Measurements from ENCODE around the gene NDUFS4.
"Not testable (repeated sequence)": the region's sequence is repeated elsewhere in the genome, so short reads cannot be mapped to it uniquely, and the experiment has no call there.

NDUFS4 gene

DNA sequence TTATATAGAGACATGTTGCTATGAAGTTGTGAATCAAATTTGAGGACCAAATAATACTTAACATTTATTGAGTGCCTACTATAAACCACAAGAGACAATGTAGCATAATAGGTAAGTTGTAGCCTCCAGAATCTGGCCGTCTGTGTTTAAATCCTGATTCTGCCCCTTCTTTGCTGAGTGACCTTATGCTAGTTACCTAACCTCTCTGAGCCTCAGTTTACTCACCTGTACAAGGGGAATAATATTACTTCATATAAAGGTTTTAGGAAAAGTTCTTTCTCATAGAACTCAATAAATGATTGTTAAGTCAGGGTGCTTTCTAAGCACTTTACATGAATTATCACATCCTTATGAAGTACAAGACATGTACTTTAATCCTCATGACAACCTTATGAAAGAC lies 120.6 kb downstream of the NDUFS4 start:
- DNase-seq (ENCODE audit: extremely low spot score) = no peak
- TF ChIP-seq, protein P1, sequence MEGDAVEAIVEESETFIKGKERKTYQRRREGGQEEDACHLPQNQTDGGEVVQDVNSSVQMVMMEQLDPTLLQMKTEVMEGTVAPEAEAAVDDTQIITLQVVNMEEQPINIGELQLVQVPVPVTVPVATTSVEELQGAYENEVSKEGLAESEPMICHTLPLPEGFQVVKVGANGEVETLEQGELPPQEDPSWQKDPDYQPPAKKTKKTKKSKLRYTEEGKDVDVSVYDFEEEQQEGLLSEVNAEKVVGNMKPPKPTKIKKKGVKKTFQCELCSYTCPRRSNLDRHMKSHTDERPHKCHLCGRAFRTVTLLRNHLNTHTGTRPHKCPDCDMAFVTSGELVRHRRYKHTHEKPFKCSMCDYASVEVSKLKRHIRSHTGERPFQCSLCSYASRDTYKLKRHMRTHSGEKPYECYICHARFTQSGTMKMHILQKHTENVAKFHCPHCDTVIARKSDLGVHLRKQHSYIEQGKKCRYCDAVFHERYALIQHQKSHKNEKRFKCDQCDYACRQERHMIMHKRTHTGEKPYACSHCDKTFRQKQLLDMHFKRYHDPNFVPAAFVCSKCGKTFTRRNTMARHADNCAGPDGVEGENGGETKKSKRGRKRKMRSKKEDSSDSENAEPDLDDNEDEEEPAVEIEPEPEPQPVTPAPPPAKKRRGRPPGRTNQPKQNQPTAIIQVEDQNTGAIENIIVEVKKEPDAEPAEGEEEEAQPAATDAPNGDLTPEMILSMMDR (IDR thresholded peaks at IDR 0.05; ENCODE audit: control extremely low read depth, extremely low read depth, low read depth, missing control alignments) = no peak
- CTCF ChIA-PET = no interaction called here
- POLR2A ChIA-PET = no interaction called here

DNA sequence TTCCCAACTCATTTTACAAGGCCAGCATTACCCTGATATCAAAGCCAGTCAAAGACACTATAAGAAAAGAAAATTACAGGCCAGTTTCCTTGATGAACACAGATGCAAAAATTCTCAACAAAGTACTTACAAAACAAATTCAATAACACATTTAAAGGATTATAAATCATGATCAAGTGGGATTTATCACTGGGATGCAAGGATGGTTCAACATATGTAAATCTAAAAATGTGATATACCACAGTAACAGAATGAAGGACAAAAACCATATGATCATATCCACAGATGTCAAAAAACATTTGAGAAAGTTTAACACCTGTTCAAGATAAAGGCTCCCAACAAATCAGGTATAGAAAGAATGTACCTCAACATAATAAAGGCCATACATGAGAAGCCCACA lies 130.6 kb downstream of the NDUFS4 start:
- CTCF ChIA-PET = no interaction called here
- TF ChIP-seq, protein P1 (IDR thresholded peaks at IDR 0.05; ENCODE audit: control extremely low read depth, extremely low read depth, low read depth, missing control alignments) = no peak
- DNase-seq (ENCODE audit: extremely low spot score) = no peak
- POLR2A ChIA-PET = no interaction called here

DNA sequence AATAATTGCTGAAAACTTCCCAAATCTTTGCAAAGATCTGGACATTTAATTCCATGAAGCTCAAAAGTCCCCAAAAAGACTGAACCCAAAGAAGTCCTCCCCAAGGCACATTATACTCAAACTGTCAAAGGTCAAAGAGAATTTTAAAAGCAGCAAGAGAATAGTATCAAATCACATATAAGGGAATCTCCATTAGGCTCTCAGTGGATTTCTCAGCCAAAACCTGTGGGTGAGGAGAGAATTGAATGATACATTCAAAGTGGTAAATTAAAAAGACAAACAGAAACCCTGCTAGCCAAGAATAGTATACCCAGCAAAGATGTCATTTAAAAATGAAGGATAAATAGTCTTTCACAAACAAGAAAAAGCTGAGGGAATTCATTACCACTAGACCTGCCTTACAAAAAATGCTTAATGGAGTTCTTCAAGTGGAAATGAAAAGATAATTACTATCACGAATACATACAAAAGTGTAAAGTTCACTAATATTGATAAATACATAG lies 134.1 kb downstream of the NDUFS4 start:
- DNase-seq (ENCODE audit: extremely low spot score) = no peak
- TF ChIP-seq, protein P1 (IDR thresholded peaks at IDR 0.05; ENCODE audit: control extremely low read depth, extremely low read depth, low read depth, missing control alignments) = no peak
- CTCF ChIA-PET = no interaction called here
- POLR2A ChIA-PET = interaction anchor here (0.6 kb wide), 1 partner anchor 122 kb away, joined by 3 read pairs; no protein-coding TSS in a partner anchor

DNA sequence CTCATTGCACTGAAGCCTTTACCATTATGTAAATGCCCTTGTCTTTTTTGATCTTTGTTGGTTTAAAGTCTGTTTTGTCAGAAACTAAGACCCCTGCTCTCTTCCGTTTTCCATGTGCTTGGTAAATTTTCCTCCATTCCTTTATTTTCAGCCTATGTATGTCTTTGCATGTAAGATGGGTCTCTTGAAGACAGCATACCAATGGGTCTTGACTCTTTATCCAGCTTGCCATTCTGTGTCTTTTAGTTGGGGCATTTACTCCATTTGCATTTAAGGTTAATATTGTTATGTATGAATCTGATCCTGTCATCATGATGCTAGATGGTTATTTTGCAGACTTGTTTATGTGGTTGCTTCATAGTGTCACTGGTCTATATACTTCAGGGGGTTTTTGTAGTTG lies 150.0 kb downstream of the NDUFS4 start:
- POLR2A ChIA-PET; DNase-seq (ENCODE audit: extremely low spot score); CTCF ChIA-PET: not testable (repeated sequence)

DNA sequence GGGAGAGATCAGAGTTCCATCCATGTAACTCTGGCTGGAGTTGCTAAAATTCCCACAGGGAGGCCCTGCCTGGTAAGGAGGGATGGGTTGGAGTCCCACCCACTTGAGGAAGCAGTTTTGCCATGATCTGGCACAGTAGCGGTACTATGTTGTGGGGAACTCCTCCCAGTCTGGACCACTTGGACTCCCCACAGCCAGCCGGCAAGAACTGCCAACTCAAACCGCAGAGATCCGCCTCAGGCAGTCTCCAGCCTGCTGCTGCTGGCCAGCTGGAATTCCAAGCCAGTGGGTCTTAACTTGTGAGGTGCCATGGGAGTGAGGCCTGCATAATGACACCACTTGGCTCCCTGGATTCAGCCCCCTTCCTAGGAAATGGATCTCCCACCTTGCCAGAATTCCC lies 151.9 kb downstream of the NDUFS4 start:
- no peak for DNase-seq (ENCODE audit: extremely low spot score)
- ChIA-PET CTCF (no interaction called here), POLR2A (no interaction called here)

DNA sequence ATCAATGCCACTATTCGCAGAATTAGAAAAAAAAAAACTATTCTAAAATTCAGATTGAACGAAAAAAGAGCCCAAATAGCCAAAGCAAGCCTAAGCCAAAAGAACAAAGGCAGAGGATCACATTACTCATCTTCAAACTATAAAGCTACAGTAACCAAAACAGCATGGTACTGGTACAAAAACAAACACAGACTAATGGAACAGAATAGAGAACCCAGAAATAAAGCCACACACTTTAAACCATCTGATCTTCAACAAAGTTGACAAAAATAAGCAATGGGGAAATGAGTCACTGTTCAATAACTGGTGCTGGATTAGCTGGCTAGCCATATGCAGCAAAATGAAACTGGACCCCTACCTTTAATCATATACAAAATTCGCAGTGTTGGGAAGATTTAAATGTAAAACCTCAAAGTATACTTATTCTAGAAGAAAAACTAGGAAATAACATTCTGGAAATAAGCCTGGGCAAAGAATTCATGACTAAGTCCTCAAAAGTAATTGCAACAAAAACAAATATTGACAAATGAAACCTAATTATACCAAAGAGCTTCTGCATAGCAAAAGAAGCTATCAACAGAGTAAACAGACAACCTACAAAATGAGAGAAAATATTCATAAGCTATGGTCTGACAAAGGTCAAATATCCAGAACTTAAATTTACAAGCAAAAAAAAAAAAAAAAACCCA lies 153.7 kb downstream of the NDUFS4 start:
- ChIA-PET POLR2A (no interaction called here), CTCF (no interaction called here)
- DNase-seq (ENCODE audit: extremely low spot score) = no peak
- TF ChIP-seq, protein P1 (IDR thresholded peaks at IDR 0.05; ENCODE audit: control extremely low read depth, extremely low read depth, low read depth, missing control alignments) = no peak

More for the DNA sequence above, 151.9 kb downstream of the NDUFS4 start:
- TF ChIP-seq, protein P1 (IDR thresholded peaks at IDR 0.05; ENCODE audit: control extremely low read depth, extremely low read depth, low read depth, missing control alignments) = no peak

DNA sequence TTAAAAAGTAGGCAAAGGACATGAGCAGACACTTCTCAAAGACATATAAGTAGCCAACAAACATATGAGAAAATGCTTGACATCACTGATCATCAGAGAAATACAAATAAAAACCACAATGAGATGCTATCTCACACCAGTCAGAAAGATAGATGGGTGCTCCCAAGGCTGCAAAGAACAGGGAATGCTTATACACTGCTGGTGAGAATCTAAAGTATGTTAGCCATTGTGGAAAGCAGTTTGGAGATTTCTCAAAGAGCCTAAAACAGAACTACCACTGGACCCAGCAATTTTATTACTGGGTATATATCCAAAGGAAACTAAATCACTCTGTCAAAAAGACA lies 154.2 kb downstream of the NDUFS4 start:
- TF ChIP-seq, protein P1 (IDR thresholded peaks at IDR 0.05; ENCODE audit: control extremely low read depth, extremely low read depth, low read depth, missing control alignments) = no peak
- no peak for DNase-seq (ENCODE audit: extremely low spot score)
- ChIA-PET CTCF (no interaction called here), POLR2A (no interaction called here)

Data from GM10248 (cell line).